ENCODE results near the gene PLCB4. TPM values are rescaled to one million over a fixed set of nuclear protein-coding genes. Genes with fewer than 3 reads are reported as not detected.

PLCB4 gene
- total RNA-seq, 2 experiments from 2014 or later: not detected

DNA sequence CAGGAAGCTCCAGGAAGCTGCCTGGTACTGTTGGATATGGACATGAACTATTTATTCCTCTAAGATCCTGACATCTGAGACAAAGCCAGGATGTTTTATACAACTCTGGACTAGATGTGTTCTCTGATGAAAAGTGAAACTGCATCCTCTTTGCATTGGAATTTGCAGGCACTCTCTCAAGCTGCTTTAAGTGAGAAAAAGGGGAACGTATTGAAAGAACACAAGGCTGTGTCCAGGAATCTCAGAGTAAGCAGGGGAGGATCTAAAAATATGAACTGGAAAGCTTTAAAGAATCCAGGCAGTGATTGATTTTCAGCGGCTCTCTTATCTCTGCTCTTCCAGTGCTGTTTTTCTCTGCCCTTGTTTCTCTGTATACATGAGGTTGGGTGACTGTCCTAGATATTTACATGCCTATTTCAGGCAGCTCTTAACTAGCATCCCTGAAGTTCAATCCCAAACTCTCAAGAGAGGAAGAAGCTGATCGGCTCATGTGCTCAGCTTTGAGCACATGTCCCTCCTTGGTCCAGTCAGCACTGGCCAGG is 193.8 kb downstream of the PLCB4 start:
- Histone ChIP-seq H3K9me3 (ENCODE audit: low read length) (no peaks in the 10 kb centered on the region), H2AFZ (ENCODE audit: low read length) (no peak overlapping the region), H3K27ac (ENCODE audit: low read depth, low read length, poor library complexity, severe bottlenecking) (no peak overlapping the region), H3K4me2 (ENCODE audit: low read length) (no peak overlapping the region), H3K4me1 (ENCODE audit: insufficient read depth, low read length, poor library complexity, severe bottlenecking) (no peaks in the 10 kb centered on the region), H3K9me2 (ENCODE audit: insufficient read depth, low read length) (no peaks in the 10 kb centered on the region), H3K79me2 (ENCODE audit: insufficient read depth, low read depth, low read length) (no peaks in the 10 kb centered on the region), H3K4me3 (ENCODE audit: low read depth, low read length, poor library complexity, severe bottlenecking) (no peak overlapping the region), H4K20me1 (ENCODE audit: insufficient read depth, low read length) (no peaks in the 10 kb centered on the region), H3K36me3 (ENCODE audit: insufficient read depth, low read length) (no peaks in the 10 kb centered on the region)
- TF ChIP-seq CTCF (conservative IDR thresholded peaks at IDR 0.05; ENCODE audit: low read length) (no peak), EZH2phosphoT487 (IDR thresholded peaks at IDR 0.05; ENCODE audit: borderline replicate concordance, low read depth, low read length) (no peak)
- no peak for DNase-seq (ENCODE audit: low spot score)
- ChIA-PET CTCF (ENCODE audit: unreplicated experiment) (interaction anchor here (0.5 to 0.6 kb wide), 2 partner anchors 44 to 68 kb away, joined by 3 read pairs; no protein-coding TSS in a partner anchor), POLR2A (interaction anchor here (0.7 kb wide), 1 partner anchor 10 kb away, joined by 4 read pairs; no protein-coding TSS in a partner anchor)
- intact Hi-C loops (cut with micrococcal nuclease; ENCODE audit: unreplicated experiment): no loop called here
- no TSS peak for BruUV-seq (replicated peaks)

- Histone ChIP-seq H3K9me3 (ENCODE audit: low read length) (no peaks in the 10 kb centered on the region), H3K9me2 (ENCODE audit: insufficient read depth, low read length) (no peaks in the 10 kb centered on the region), H3K27ac (ENCODE audit: low read depth, low read length, poor library complexity, severe bottlenecking) (no peak overlapping the region), H3K4me2 (ENCODE audit: low read length) (no peak overlapping the region), H3K36me3 (ENCODE audit: insufficient read depth, low read length) (no peaks in the 10 kb centered on the region), H2AFZ (ENCODE audit: low read length) (no peak overlapping the region), H3K4me3 (ENCODE audit: low read depth, low read length, poor library complexity, severe bottlenecking) (no peak overlapping the region), H3K4me1 (ENCODE audit: insufficient read depth, low read length, poor library complexity, severe bottlenecking) (no peaks in the 10 kb centered on the region), H3K79me2 (ENCODE audit: insufficient read depth, low read depth, low read length) (no peaks in the 10 kb centered on the region), H4K20me1 (ENCODE audit: insufficient read depth, low read length) (no peaks in the 10 kb centered on the region)
- POLR2A ChIA-PET: interaction anchor here (0.6 kb wide), 1 partner anchor 573 kb away, joined by 3 read pairs; no protein-coding TSS in a partner anchor
- no peak for TF ChIP-seq EZH2phosphoT487 (IDR thresholded peaks at IDR 0.05; ENCODE audit: borderline replicate concordance, low read depth, low read length)
- TF ChIP-seq CTCF (conservative IDR thresholded peaks at IDR 0.05; ENCODE audit: low read length): no peak
- intact Hi-C loops (cut with micrococcal nuclease; ENCODE audit: unreplicated experiment): no loop called here
- no peak for DNase-seq (ENCODE audit: low spot score)
- CTCF ChIA-PET (ENCODE audit: unreplicated experiment): no interaction called here
- no TSS peak for BruUV-seq (replicated peaks)
Measured at GRCh38 chr20:9269280-9269971, 200.5 kb downstream of the PLCB4 start.

- Histone ChIP-seq H3K79me2 (ENCODE audit: insufficient read depth, low read depth, low read length) (no peaks in the 10 kb centered on the region), H3K4me1 (ENCODE audit: insufficient read depth, low read length, poor library complexity, severe bottlenecking) (no peaks in the 10 kb centered on the region), H4K20me1 (ENCODE audit: insufficient read depth, low read length) (no peaks in the 10 kb centered on the region), H3K27ac (ENCODE audit: low read depth, low read length, poor library complexity, severe bottlenecking) (no peak overlapping the region), H3K9me3 (ENCODE audit: low read length) (no peaks in the 10 kb centered on the region), H3K36me3 (ENCODE audit: insufficient read depth, low read length) (no peaks in the 10 kb centered on the region), H3K4me3 (ENCODE audit: low read depth, low read length, poor library complexity, severe bottlenecking) (no peak overlapping the region), H2AFZ (ENCODE audit: low read length) (no peak overlapping the region), H3K9me2 (ENCODE audit: insufficient read depth, low read length) (no peaks in the 10 kb centered on the region), H3K4me2 (ENCODE audit: low read length) (no peak overlapping the region)
- ChIA-PET POLR2A (no interaction called here), CTCF (ENCODE audit: unreplicated experiment) (no interaction called here)
- intact Hi-C loops (cut with micrococcal nuclease; ENCODE audit: unreplicated experiment): no loop called here
- no peak for TF ChIP-seq EZH2phosphoT487 (IDR thresholded peaks at IDR 0.05; ENCODE audit: borderline replicate concordance, low read depth, low read length)
- no peak for TF ChIP-seq CTCF (conservative IDR thresholded peaks at IDR 0.05; ENCODE audit: low read length)
- no peak for DNase-seq (ENCODE audit: low spot score)
- no TSS peak for BruUV-seq (replicated peaks)
Measured at GRCh38 chr20:9270831-9271230, 201.9 kb downstream of the PLCB4 start.

Data from OCI-LY7 (cell line).